Measurements from ENCODE around the gene ARL16.

The ARL16 gene

GRCh38 chr17:81664051-81664470 is 19.5 kb downstream of the ARL16 start:
- peaks cover 17% of the 10 kb centered on the region for H3K4me1 ChIP-seq (ENCODE audit: control insufficient read depth, insufficient read depth, low read length)
- H3K4me3 ChIP-seq (ENCODE audit: low read length in 2 of 2): no peak overlapping the region
- no peaks in the 10 kb centered on the region for H3K9me3 ChIP-seq (ENCODE audit: control insufficient read depth in 2 of 2, low read length in 2 of 2)
- H3K27me3 ChIP-seq (ENCODE audit: control insufficient read depth in 1 of 2, insufficient read depth in 2 of 2, low read length in 2 of 2): no peaks in the 10 kb centered on the region
- no peak overlapping the region for H3K27ac ChIP-seq (ENCODE audit: low read length)
- H3K36me3 ChIP-seq (ENCODE audit: control insufficient read depth in 2 of 2, insufficient read depth in 2 of 2, low read length in 2 of 2): peaks cover 0 to 3% of the 10 kb centered on the region in 2 donors
- no peak overlapping the region for H3K9ac ChIP-seq (ENCODE audit: low read length in 2 of 2)

GRCh38 chr17:81662002-81662401 is 21.6 kb downstream of the ARL16 start:
- Histone ChIP-seq H3K4me3 (ENCODE audit: low read length in 2 of 2) (no peak overlapping the region), H3K4me1 (ENCODE audit: control insufficient read depth, insufficient read depth, low read length) (peaks cover 16% of the 10 kb centered on the region), H3K9me3 (ENCODE audit: control insufficient read depth in 2 of 2, low read length in 2 of 2) (no peaks in the 10 kb centered on the region), H3K36me3 (ENCODE audit: control insufficient read depth in 2 of 2, insufficient read depth in 2 of 2, low read length in 2 of 2) (peaks cover 0 to 3% of the 10 kb centered on the region in 2 donors), H3K9ac (ENCODE audit: low read length in 2 of 2) (no peak overlapping the region), H3K27ac (ENCODE audit: low read length) (no peak overlapping the region), H3K27me3 (ENCODE audit: control insufficient read depth in 1 of 2, insufficient read depth in 2 of 2, low read length in 2 of 2) (no peaks in the 10 kb centered on the region)

- H3K4me3 ChIP-seq (ENCODE audit: low read length in 2 of 2): no peak overlapping the region
- no peak overlapping the region for H3K9ac ChIP-seq (ENCODE audit: low read length in 2 of 2)
- H3K36me3 ChIP-seq (ENCODE audit: control insufficient read depth in 2 of 2, insufficient read depth in 2 of 2, low read length in 2 of 2): peaks cover 0 to 3% of the 10 kb centered on the region in 2 donors
- no peaks in the 10 kb centered on the region for H3K9me3 ChIP-seq (ENCODE audit: control insufficient read depth in 2 of 2, low read length in 2 of 2)
- peaks cover 3% of the 10 kb centered on the region for H3K4me1 ChIP-seq (ENCODE audit: control insufficient read depth, insufficient read depth, low read length)
- peaks cover 0 to 2% of the 10 kb centered on the region in 2 donors for H3K27me3 ChIP-seq (ENCODE audit: control insufficient read depth in 1 of 2, insufficient read depth in 2 of 2, low read length in 2 of 2)
- no peak overlapping the region for H3K27ac ChIP-seq (ENCODE audit: low read length)
Observed at GRCh38 chr17:81660441-81660840, 23.2 kb downstream of the ARL16 start.

- no peaks in the 10 kb centered on the region for H3K36me3 ChIP-seq (ENCODE audit: control insufficient read depth in 2 of 2, insufficient read depth in 2 of 2, low read length in 2 of 2)
- H3K4me3 ChIP-seq (ENCODE audit: low read length in 2 of 2): no peak overlapping the region
- no peaks in the 10 kb centered on the region for H3K9me3 ChIP-seq (ENCODE audit: control insufficient read depth in 2 of 2, low read length in 2 of 2)
- no peak overlapping the region for H3K27ac ChIP-seq (ENCODE audit: low read length)
- no peak overlapping the region for H3K9ac ChIP-seq (ENCODE audit: low read length in 2 of 2)
- peaks cover 0 to 3% of the 10 kb centered on the region in 2 donors for H3K27me3 ChIP-seq (ENCODE audit: control insufficient read depth in 1 of 2, insufficient read depth in 2 of 2, low read length in 2 of 2)
- H3K4me1 ChIP-seq (ENCODE audit: control insufficient read depth, insufficient read depth, low read length): no peaks in the 10 kb centered on the region
Observed at GRCh38 chr17:81659038-81659437, 24.6 kb downstream of the ARL16 start.

- no peak overlapping the region for H3K9ac ChIP-seq (ENCODE audit: low read length in 2 of 2)
- no peak overlapping the region for H3K27ac ChIP-seq (ENCODE audit: low read length)
- H3K27me3 ChIP-seq (ENCODE audit: control insufficient read depth in 1 of 2, insufficient read depth in 2 of 2, low read length in 2 of 2): peaks cover 5% of the 10 kb centered on the region in 2 donors
- no peaks in the 10 kb centered on the region for H3K36me3 ChIP-seq (ENCODE audit: control insufficient read depth in 2 of 2, insufficient read depth in 2 of 2, low read length in 2 of 2)
- no peaks in the 10 kb centered on the region for H3K4me1 ChIP-seq (ENCODE audit: control insufficient read depth, insufficient read depth, low read length)
- no peak overlapping the region for H3K4me3 ChIP-seq (ENCODE audit: low read length in 2 of 2)
- H3K9me3 ChIP-seq (ENCODE audit: control insufficient read depth in 2 of 2, low read length in 2 of 2): no peaks in the 10 kb centered on the region
Observed at GRCh38 chr17:81656835-81657234, 26.8 kb downstream of the ARL16 start.

GRCh38 chr17:81656118-81656743 is 27.4 kb downstream of the ARL16 start, which contains the start of gene PDE6G:
TSS of gene PDE6G (minus strand) at chr17:81656542. CDS start at chr17:81653305, 3,237 bp downstream.
- no peak within 1 kb of the TSS for H3K4me3 ChIP-seq (ENCODE audit: low read length in 2 of 2)
- no peaks in the 10 kb centered on the region for H3K9me3 ChIP-seq (ENCODE audit: control insufficient read depth in 2 of 2, low read length in 2 of 2)
- no peaks in the 10 kb centered on the region for H3K4me1 ChIP-seq (ENCODE audit: control insufficient read depth, insufficient read depth, low read length)
- H3K36me3 ChIP-seq (ENCODE audit: control insufficient read depth in 2 of 2, insufficient read depth in 2 of 2, low read length in 2 of 2): no peaks in the 10 kb centered on the region
- H3K27me3 ChIP-seq (ENCODE audit: control insufficient read depth in 1 of 2, insufficient read depth in 2 of 2, low read length in 2 of 2): peaks cover 6 to 7% of the 10 kb centered on the region in 2 donors
- H3K9ac ChIP-seq (ENCODE audit: low read length in 2 of 2): no peak within 1 kb of the TSS
- no peak within 1 kb of the TSS for H3K27ac ChIP-seq (ENCODE audit: low read length)

- peaks cover 8 to 11% of the 10 kb centered on the region in 2 donors for H3K27me3 ChIP-seq (ENCODE audit: control insufficient read depth in 1 of 2, insufficient read depth in 2 of 2, low read length in 2 of 2)
- H3K9me3 ChIP-seq (ENCODE audit: control insufficient read depth in 2 of 2, low read length in 2 of 2): no peaks in the 10 kb centered on the region
- H3K27ac ChIP-seq (ENCODE audit: low read length): no peak overlapping the region
- no peaks in the 10 kb centered on the region for H3K4me1 ChIP-seq (ENCODE audit: control insufficient read depth, insufficient read depth, low read length)
- no peak overlapping the region for H3K4me3 ChIP-seq (ENCODE audit: low read length in 2 of 2)
- no peaks in the 10 kb centered on the region for H3K36me3 ChIP-seq (ENCODE audit: control insufficient read depth in 2 of 2, insufficient read depth in 2 of 2, low read length in 2 of 2)
- H3K9ac ChIP-seq (ENCODE audit: low read length in 2 of 2): no peak overlapping the region
Observed at GRCh38 chr17:81655378-81656117, 28.0 kb downstream of the ARL16 start.

GRCh38 chr17:81652906-81653771 is 30.5 kb downstream of the ARL16 start:
- Histone ChIP-seq H3K9me3 (ENCODE audit: control insufficient read depth in 2 of 2, low read length in 2 of 2) (no peaks in the 10 kb centered on the region), H3K9ac (ENCODE audit: low read length in 2 of 2) (no peak overlapping the region), H3K4me1 (ENCODE audit: control insufficient read depth, insufficient read depth, low read length) (no peaks in the 10 kb centered on the region), H3K36me3 (ENCODE audit: control insufficient read depth in 2 of 2, insufficient read depth in 2 of 2, low read length in 2 of 2) (no peaks in the 10 kb centered on the region), H3K4me3 (ENCODE audit: low read length in 2 of 2) (no peak overlapping the region), H3K27me3 (ENCODE audit: control insufficient read depth in 1 of 2, insufficient read depth in 2 of 2, low read length in 2 of 2) (peaks cover 18 to 23% of the 10 kb centered on the region in 2 donors), H3K27ac (ENCODE audit: low read length) (no peak overlapping the region)

GRCh38 chr17:81651692-81652091 is 31.9 kb downstream of the ARL16 start:
- Histone ChIP-seq H3K4me3 (ENCODE audit: low read length in 2 of 2) (no peak overlapping the region), H3K4me1 (ENCODE audit: control insufficient read depth, insufficient read depth, low read length) (no peaks in the 10 kb centered on the region), H3K9me3 (ENCODE audit: control insufficient read depth in 2 of 2, low read length in 2 of 2) (no peaks in the 10 kb centered on the region), H3K27ac (ENCODE audit: low read length) (no peak overlapping the region), H3K9ac (ENCODE audit: low read length in 2 of 2) (no peak overlapping the region), H3K36me3 (ENCODE audit: control insufficient read depth in 2 of 2, insufficient read depth in 2 of 2, low read length in 2 of 2) (no peaks in the 10 kb centered on the region), H3K27me3 (ENCODE audit: control insufficient read depth in 1 of 2, insufficient read depth in 2 of 2, low read length in 2 of 2) (peaks cover 26 to 36% of the 10 kb centered on the region in 2 donors)

- peaks cover 27 to 36% of the 10 kb centered on the region in 2 donors for H3K27me3 ChIP-seq (ENCODE audit: control insufficient read depth in 1 of 2, insufficient read depth in 2 of 2, low read length in 2 of 2)
- H3K4me3 ChIP-seq (ENCODE audit: low read length in 2 of 2): no peak overlapping the region
Observed at GRCh38 chr17:81650951-81651350, 32.6 kb downstream of the ARL16 start.

More at GRCh38 chr17:81650951-81651350, 32.6 kb downstream of the ARL16 start:
- Histone ChIP-seq H3K9me3 (ENCODE audit: control insufficient read depth in 2 of 2, low read length in 2 of 2) (no peaks in the 10 kb centered on the region), H3K36me3 (ENCODE audit: control insufficient read depth in 2 of 2, insufficient read depth in 2 of 2, low read length in 2 of 2) (no peaks in the 10 kb centered on the region), H3K4me1 (ENCODE audit: control insufficient read depth, insufficient read depth, low read length) (no peaks in the 10 kb centered on the region), H3K27ac (ENCODE audit: low read length) (no peak overlapping the region), H3K9ac (ENCODE audit: low read length in 2 of 2) (no peak overlapping the region)
